Inferior parietal cortex (tissue), 1 donor: ENCODE measurements around the gene TGM6.

Experiments used
- DNase-seq: peaks from one replicate; pipeline ENCODE4 v3.0.0-alpha.2; 2016; ENCODE audit errors: extremely low spot score

The TGM6 gene

GRCh38 chr20:2380601-2381000, at the start of gene TGM6:
Gene TGM6 (plus strand): TSS chr20:2380901. CDS start chr20:2380969, 68 bp downstream.
- no peak for DNase-seq

DNA sequence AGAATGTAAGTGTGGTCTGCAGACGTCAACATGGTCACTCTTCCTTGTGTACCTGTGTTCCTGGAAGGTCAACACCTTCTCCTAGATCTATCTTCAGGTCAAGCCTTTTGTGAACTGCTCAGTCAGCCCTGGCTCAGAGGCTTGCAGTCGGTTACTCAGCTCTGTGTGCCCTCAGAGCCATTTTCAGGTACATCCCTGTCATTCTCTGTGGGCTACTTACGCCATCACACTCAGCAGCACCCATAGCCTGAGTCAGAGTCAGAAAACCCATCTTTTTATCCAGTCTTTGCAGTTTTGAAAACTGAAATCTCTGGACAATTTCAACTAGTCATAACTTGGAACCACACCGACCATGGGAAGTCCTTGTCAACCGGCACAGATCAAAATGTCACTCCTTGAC, 49.6 kb upstream of the TGM6 start:
- DNase-seq = no peak

GRCh38 chr20:2331901-2332565, 48.7 kb upstream of the TGM6 start:
- DNase-seq = no peak

DNA sequence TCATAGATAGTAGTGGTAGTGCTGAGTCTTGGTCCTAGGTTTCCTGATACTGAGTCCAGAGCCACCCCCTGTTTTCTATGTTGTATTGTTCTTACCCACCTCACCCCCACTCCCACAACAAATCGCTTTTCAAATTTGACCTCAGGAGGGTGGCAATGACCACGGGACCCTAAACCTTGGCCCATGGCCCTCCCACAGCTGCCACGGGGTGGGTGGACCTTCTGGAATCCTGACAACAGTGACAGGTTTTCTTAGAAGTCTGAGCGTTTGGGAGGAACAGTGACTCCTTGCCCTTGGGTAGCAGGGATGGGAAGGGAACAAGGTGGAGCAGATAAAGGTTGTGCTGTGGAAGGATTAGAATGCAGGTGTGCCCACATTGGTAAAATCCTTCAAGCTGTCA, 48.0 kb upstream of the TGM6 start:
- no peak for DNase-seq

DNA sequence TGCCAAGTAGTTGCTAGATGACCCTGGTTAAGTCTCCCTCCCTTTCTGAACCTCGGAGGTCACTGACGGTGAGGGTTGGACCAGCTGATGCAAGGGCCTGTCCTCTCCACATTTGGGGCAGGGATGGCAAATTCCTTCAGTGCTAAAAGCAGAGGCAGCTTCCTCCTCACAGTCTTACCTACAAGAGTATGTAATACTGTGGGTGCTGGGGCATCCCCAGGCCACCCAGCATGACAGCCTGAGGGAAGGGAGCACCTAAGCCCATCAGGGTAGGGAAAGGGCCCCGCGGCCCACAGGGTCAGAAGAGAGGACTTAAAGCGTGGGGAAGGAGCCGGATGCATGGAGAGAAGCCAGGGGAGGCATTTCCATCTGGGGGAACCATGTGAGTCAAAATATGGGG, 46.9 kb upstream of the TGM6 start:
- DNase-seq = no peak

DNA sequence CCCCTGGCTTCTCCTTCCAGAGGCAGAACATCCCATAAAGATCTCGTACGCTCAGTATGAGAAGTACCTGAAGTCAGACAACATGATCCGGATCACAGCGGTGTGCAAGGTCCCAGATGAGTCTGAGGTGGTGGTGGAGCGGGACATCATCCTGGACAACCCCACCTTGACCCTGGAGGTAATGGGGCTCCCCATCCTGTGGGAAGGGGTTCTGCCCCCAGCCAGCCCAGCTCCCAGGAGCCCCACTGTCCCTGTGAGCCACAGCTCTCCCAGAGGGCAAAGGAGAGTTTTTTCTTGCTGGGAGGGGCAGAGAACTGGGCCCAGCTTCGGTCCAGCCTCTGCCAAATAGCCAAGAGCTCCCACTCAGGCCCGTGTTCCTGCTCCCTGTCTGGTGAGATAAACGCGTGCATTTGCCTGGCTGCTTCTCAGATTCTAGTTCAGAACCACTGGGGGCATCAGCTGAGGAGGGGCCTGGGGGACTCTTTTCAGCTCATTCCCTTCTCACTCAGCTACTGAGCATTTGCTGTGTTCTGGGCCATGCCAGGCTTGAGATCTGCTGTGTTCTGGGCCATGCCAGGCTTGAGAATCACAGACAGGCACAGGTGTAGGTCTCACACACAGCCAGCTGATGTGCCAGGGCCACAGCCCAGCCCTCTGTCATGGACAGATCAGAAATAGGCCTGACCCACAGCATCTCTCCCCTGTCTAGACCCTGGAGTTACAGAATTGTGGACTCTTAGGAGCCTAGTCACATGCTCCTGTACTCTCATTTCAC, 45.4 kb upstream of the TGM6 start:
- no peak for DNase-seq

- DNase-seq = no peak
These were observed 44.2 kb upstream of the TGM6 start for GRCh38 chr20:2336471-2336870.

GRCh38 chr20:2337142-2337541, 43.6 kb upstream of the TGM6 start:
- no peak for DNase-seq

- no peak for DNase-seq
These were observed 42.2 kb upstream of the TGM6 start for GRCh38 chr20:2338411-2339066.

- DNase-seq = no peak
These were observed 40.6 kb upstream of the TGM6 start for GRCh38 chr20:2340136-2340535.

- DNase-seq = no peak
These were observed 39.9 kb upstream of the TGM6 start for GRCh38 chr20:2340823-2341222.

DNA sequence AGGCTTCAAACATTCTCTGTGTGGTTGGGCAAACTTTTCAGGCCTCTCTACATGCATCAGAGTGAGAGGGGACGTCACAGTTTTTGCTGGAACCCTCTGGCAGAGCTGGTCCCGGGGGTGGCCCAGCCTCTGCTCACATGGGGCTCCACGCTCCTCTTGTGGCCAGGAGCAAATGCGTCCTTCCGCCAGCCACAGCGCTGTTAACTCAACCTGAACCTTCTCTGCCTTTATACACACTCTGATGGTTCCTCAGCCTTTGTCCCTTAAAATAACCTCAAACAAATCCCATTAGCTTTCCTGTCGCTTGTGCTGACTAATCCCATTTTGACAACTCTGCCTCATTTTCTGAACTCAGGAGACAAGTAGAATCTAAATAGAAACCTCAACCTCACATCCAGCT, 39.4 kb upstream of the TGM6 start:
- no peak for DNase-seq

- no peak for DNase-seq
These were observed 38.5 kb upstream of the TGM6 start for GRCh38 chr20:2342243-2342642.

- DNase-seq = no peak
These were observed 34.5 kb upstream of the TGM6 start for GRCh38 chr20:2346188-2346587.

- DNase-seq = no peak
These were observed 32.4 kb upstream of the TGM6 start for GRCh38 chr20:2348336-2348735.

DNA sequence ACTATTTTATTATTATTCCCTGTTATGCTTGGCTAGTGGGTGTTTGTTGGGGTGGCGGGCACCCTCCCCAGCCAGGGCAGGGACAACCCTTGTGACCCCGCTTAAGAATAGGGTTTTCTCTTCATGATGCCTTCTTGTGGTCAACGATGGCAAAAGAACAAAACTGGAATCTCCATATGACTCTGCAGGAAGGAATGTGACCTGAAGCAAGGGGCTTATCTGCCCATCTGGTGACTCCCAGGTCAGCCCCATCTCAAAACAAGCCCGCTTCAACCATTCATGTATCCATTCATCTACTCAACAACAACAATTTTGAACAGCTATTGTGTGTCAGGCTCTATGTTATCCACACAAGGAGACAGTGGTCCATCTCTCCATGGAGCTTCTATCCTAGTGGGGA, 30.9 kb upstream of the TGM6 start:
- no peak for DNase-seq

DNA sequence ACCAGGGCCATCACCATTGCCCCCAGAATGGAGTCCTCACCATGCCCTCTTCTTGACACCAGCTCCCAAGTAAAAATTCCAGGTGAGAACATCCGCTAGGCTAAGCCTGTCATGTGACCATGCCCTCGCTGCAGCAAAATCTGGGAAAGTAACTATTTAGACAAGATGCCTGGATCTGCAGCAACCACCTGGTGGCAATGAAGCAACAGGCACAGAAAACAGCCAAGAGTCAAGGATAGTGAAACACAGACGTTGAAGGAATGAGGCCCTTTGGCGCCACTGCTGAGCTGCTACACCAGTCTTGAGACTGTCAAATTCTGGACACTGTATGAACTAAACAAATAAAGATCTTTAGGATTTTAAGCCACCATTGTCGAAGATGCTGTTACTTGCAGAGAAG, 30.1 kb upstream of the TGM6 start:
- no peak for DNase-seq

GRCh38 chr20:2353231-2353630, 27.5 kb upstream of the TGM6 start:
- no peak for DNase-seq

DNA sequence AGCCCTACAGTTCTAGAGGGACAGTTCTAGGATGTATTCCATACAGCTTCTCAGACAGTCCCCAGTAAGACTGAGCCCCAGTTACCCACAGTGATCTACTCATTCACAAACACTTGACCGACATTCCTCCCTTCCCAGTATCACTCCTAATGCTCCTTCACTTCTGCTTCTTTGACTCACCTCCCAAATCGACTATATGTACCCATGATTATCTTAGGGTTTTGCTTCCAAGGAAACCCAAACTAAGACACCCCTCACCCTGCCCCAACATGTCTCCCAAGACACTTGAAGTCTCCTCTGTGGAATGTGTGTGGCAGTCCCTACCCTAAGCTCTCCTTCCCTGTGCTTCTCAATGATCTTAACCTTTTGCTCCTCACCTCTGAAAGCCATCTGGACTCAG, 23.6 kb upstream of the TGM6 start:
- no peak for DNase-seq

- no peak for DNase-seq
These were observed 22.7 kb upstream of the TGM6 start for GRCh38 chr20:2358006-2358405.

GRCh38 chr20:2361035-2361593, 19.6 kb upstream of the TGM6 start:
- DNase-seq = no peak

- DNase-seq = no peak
These were observed 17.5 kb upstream of the TGM6 start for GRCh38 chr20:2363187-2363586.

DNA sequence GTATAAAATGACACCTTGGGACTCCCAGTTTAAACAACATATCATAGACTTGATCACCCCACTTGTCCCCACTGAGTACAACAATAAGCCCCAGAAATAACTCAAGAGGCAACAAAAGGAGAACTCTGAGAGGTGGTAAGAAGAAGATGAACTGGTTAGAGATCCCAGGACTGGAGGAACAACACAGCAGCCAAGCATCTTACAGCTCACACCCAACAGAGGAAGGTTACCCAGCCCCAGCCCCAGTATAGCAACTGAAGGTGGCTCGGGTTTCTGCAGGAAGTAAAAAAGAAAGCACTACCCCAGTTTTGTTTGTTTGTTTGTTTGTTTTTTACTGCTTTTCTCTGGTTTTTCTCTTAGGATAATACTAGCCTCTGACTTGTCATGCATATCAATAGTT, 17.1 kb upstream of the TGM6 start:
- DNase-seq = no peak
